Spleen (tissue), 11 donors: Measurements from ENCODE around the gene GMEB2. TPM values are rescaled to one million over a fixed set of nuclear protein-coding genes. Genes with fewer than 3 reads are reported as not detected.

Source experiments
- DNase-seq: peaks from one replicate; pipeline ENCODE4 v3.0.0-alpha.2; 2020
- H3K27ac ChIP-seq, 8 donors: fragments of 200-600 bp; sonication (generic) in 7 of 8; 1 replicate in 4 of 8; 2 replicates in 4 of 8; pipeline versions ENCODE4 v1.5.0 to v1.8.0; 2016 to 2021; ENCODE audit warnings: inconsistent platforms in 4 of 8, mild to moderate bottlenecking in 4 of 8, moderate library complexity in 1 of 8
- H3K27me3 ChIP-seq, 7 donors: fragments of 200-600 bp; sonication (generic) in 6 of 7; replicated peaks in 1 of 7; 1 replicate in 4 of 7; 2 replicates in 3 of 7; pipeline versions ENCODE4 v1.5.0 to v1.8.0; 2016 to 2021; ENCODE audit warnings: inconsistent platforms in 3 of 7, mild to moderate bottlenecking in 1 of 7
- H3K36me3 ChIP-seq, 6 donors: fragments of 200-600 bp; sonication (generic) in 5 of 6; 1 replicate in 4 of 6; 2 replicates in 2 of 6; pipeline versions ENCODE4 v1.5.0 to v1.8.0; 2016 to 2021; ENCODE audit warnings: inconsistent platforms in 2 of 6
- H3K4me1 ChIP-seq, 6 donors: fragments of 200-600 bp; sonication (generic) in 5 of 6; 1 replicate in 3 of 6; 2 replicates in 3 of 6; pipeline versions ENCODE4 v1.5.0 to v1.8.0; 2016 to 2021; ENCODE audit warnings: inconsistent platforms in 3 of 6
- H3K4me3 ChIP-seq, 8 donors: fragments of 200-600 bp; sonication (generic) in 7 of 8; 1 replicate in 4 of 8; 2 replicates in 4 of 8; pipeline versions ENCODE4 v1.5.0 to v1.8.0; 2016 to 2021; ENCODE audit warnings: inconsistent platforms in 4 of 8, mild to moderate bottlenecking in 4 of 8, moderate library complexity in 2 of 8
- H3K9me3 ChIP-seq, 8 donors: fragments of 200-600 bp; sonication (generic) in 7 of 8; 1 replicate in 4 of 8; 2 replicates in 4 of 8; pipeline versions ENCODE4 v1.5.0 to v1.8.0; 2016 to 2021; ENCODE audit warnings: inconsistent platforms in 4 of 8
- CTCF ChIP-seq, 11 experiments: fragments of 200-600 bp in 7 of 11; fragments of 450-650 bp in 4 of 11; sonication (generic) in 4 of 11; IDR thresholded peaks in 8 of 11; conservative IDR thresholded peaks in 3 of 11; 1 replicate in 7 of 11; 2 replicates in 4 of 11; pipeline versions ENCODE4 v1.4.0 to v1.8.0; 2016 to 2021; ENCODE audit warnings: antibody characterized with exemption in 11 of 11, inconsistent platforms in 4 of 11, mild to moderate bottlenecking in 1 of 11
- POLR2A ChIP-seq, 3 donors: fragments of 450-650 bp; IDR thresholded peaks; one replicate each; pipeline ENCODE4 v1.5.1; 2017; ENCODE audit warnings: antibody characterized with exemption in 3 of 3, mild to moderate bottlenecking in 1 of 3
- POLR2AphosphoS5 ChIP-seq, 3 donors: sonication (generic); formaldehyde crosslinking; IDR thresholded peaks; one replicate each; pipeline ENCODE4 v1.5.1; 2017; ENCODE audit warnings: antibody characterized with exemption in 3 of 3
- WGBS, 5 donors: extraction: QIAGEN DNeasy Blood & Tissue Kit in 3 of 5; methylation state at CpG; one replicate each; pipeline versions ENCODE4 v1.1.5 to v1.1.7; 2013 to 2018; 5-methylcytosine and 5-hydroxymethylcytosine counted together
- intact Hi-C: fragments of 100-400 bp; cut with DNase I; formaldehyde crosslinking; loops from one replicate; pipeline ENCODE4 v1.15.0; 2023; ENCODE audit warnings: low total_unique reads
- polyA plus RNA-seq, 3 donors: library from polyadenylated mRNA; stranded (reverse); fragments of 200-250 nt; gene quantifications; one replicate each; pipeline ENCODE4 v1.2.1, GENCODE V29; 2013
- total RNA-seq, 7 donors: library from RNA; depleted of rRNA in 3 of 7; stranded (reverse); fragments of >200 nt in 3 of 7; fragmentation: NEBNext Ultra II Directional in 4 of 7; extraction: Animal tissue kit (Norgen Biotek cat#: 25700) in 4 of 7; gene quantifications; one replicate each; pipeline versions ENCODE4 v1.1.0 to v1.2.1, GENCODE V29; 2016 to 2021
- donor health status: healthy with polysubstance abuse.
- donor health status: DM: no; HTN: no; CAD: no; lungs with moderate emphysema.
- donor health status: DM: no; HTN: no; CAD: no.
- donor health status: Bipolar disorder and iron deficiency.
- donor health status: healthy.
- donor health status: DM: no; HTN: no; CAD: no.
- donor health status: DM: yes; HTN: yes; CAD: no.

Gene GMEB2
- total and polyA plus RNA-seq, 10 donors, result 8.6 to 15.0 (median 12.5) TPM

DNA sequence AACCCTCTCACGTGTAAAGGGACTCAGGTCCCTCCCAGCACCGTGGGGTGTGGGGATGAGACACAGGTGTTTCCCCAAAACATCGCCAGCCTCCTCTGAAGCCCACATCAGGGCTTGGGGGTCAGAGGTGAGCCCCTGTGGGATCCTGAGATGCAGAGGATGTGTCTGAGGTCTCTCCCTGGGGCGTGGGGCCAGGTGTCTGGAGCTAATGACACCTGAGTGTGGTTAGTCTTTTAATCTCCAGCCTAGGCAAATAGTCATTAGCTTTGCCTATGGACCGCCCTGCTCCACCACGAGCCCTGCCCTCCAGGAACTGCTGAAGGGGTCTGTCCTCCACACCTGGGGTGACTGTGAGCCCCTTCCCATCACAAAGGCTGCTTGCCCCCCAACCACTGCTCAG lies 81.1 kb downstream of the GMEB2 start:
- H3K27me3 ChIP-seq, result peaks cover 0 to 42% (median 4%) of the 10 kb centered on the region in 7 donors
- no peak overlapping the region for H3K4me3 ChIP-seq
- no peaks in the 10 kb centered on the region for H3K9me3 ChIP-seq
- 31 to 51% (median 46%) methylated on average over 3 to 6 of the region's 6 CpGs for WGBS, 5 donors
- no peak overlapping the region for H3K27ac ChIP-seq
- intact Hi-C loops, result no loop called here
- peaks cover 5 to 82% (median 56%) of the 10 kb centered on the region in 6 donors for H3K4me1 ChIP-seq
- TF ChIP-seq POLR2A (IDR thresholded peaks at IDR 0.05) (no peak), POLR2AphosphoS5 (IDR thresholded peaks at IDR 0.05) (no peak)
- DNase-seq, result no peak
- no peaks in the 10 kb centered on the region for H3K36me3 ChIP-seq

DNA sequence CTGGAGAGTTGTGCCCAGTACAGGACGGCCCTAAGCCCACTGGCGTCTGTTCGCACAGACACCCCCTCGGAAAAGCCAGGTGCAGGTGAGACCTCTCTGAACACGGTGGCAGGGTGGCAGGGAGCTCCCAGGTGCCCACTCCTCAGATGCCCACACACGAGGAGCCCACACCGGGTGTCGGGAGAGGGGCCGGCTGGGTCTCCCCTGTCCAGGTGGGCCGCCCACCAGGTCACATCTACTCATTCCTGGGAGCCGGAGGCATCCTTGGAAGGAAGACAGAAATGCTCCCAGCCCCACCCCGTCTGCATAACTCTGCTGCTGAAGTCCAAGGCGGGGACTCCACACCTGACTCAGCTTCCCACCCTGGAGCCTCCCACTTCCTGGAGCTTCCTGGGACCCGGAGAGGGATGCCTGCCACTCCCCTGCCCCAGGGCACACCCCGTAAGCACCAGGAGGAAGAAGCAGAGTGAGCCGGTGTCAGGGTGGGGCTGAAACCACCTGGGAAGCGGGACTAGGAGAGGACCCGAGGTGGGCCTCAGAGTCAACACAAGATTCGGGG lies 81.9 kb downstream of the GMEB2 start:
- no peak for TF ChIP-seq CTCF (IDR thresholded peaks at IDR 0.05 in 8 of 11, conservative IDR thresholded peaks at IDR 0.05 in 3 of 11)
- TF ChIP-seq POLR2A (IDR thresholded peaks at IDR 0.05), result no peak
- no peak for TF ChIP-seq POLR2AphosphoS5 (IDR thresholded peaks at IDR 0.05)
- Histone ChIP-seq H3K36me3 (no peaks in the 10 kb centered on the region), H3K27ac (no peak overlapping the region), H3K4me1 (peaks cover 5 to 87% (median 56%) of the 10 kb centered on the region in 6 donors), H3K9me3 (no peaks in the 10 kb centered on the region), H3K4me3 (no peak overlapping the region), H3K27me3 (peaks cover 0 to 40% (median 4%) of the 10 kb centered on the region in 7 donors)
- WGBS, 5 donors, result 63 to 80% (median 74%) methylated on average over 7 to 19 of the region's 19 CpGs
- no peak for DNase-seq
- intact Hi-C loops, result no loop called here

DNA sequence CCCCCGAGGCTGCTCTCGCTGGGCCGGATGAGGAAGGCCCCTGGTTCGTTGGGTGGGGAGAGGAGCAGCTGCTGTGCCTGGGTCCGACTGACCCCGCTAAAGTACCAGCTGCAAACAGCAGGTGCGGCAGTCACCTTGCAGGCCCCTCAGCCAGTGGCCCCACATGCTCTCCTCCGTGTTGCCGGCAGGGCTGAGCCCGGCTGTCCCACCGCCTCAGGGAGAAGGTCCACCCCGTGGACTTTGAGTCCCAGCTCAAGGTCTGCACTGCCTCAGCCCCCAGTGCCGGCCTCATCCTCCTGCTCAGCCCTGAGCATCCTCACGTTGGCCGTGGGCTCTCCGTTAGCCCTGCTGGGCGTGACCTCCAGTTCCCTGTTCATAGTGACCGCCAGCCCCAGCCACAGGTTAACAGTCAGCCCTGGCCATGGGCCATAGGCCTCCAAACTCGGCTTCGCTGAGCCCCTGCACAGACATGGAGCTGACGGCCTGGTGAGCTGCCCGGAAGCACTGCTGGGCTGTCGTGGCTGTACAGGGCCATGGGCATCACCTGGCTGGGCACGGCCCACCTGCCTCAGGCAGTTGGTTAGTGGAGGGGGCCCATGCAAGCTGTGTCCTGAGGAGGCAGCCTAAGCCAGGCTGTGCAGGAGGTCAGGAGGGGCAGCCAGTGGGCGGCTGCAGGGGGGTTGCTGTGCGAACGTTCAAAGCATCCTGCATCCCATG lies 82.5 kb downstream of the GMEB2 start:
- intact Hi-C loops, result no loop called here
- Histone ChIP-seq H3K27ac (no peak overlapping the region), H3K4me1 (peaks cover 5 to 90% (median 59%) of the 10 kb centered on the region in 6 donors), H3K9me3 (no peaks in the 10 kb centered on the region), H3K36me3 (no peaks in the 10 kb centered on the region), H3K27me3 (peaks cover 0 to 34% (median 4%) of the 10 kb centered on the region in 7 donors), H3K4me3 (no peak overlapping the region)
- WGBS, 5 donors, result 63 to 85% (median 80%) methylated on average over 17 to 27 of the region's 27 CpGs
- TF ChIP-seq POLR2A (IDR thresholded peaks at IDR 0.05) (no peak), CTCF (IDR thresholded peaks at IDR 0.05 in 8 of 11, conservative IDR thresholded peaks at IDR 0.05 in 3 of 11) (no peak), POLR2AphosphoS5 (IDR thresholded peaks at IDR 0.05) (no peak)
- no peak for DNase-seq

DNA sequence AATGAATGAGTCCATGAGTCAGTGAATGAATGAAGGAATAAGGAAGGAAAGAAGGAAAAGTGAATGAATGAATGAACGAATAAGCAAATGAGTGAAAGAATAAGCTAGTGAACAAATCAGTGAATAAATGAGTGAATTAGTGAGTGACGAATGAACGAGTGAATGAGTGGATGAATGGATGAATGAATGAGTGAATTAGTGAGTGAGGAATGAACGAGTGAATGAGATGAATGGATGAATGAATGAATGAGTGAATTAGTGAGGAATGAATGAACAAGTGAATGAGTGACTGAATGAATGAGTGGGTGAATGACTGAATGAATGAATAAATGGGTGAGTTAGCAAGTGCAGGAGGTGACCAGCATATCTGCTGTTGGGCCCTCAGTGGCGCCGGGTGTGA lies 83.2 kb downstream of the GMEB2 start:
- Histone ChIP-seq H3K4me3 (no peak overlapping the region), H3K27ac (no peak overlapping the region), H3K27me3 (peaks cover 0 to 27% (median 3%) of the 10 kb centered on the region in 7 donors), H3K4me1 (peaks cover 11 to 95% (median 64%) of the 10 kb centered on the region in 6 donors), H3K9me3 (no peaks in the 10 kb centered on the region), H3K36me3 (no peaks in the 10 kb centered on the region)
- 82 to 93% (median 87%) methylated on average over 6 of the region's 6 CpGs for WGBS, 5 donors
- no peak for DNase-seq
- intact Hi-C loops, result no loop called here
- TF ChIP-seq POLR2AphosphoS5 (IDR thresholded peaks at IDR 0.05), result no peak

DNA sequence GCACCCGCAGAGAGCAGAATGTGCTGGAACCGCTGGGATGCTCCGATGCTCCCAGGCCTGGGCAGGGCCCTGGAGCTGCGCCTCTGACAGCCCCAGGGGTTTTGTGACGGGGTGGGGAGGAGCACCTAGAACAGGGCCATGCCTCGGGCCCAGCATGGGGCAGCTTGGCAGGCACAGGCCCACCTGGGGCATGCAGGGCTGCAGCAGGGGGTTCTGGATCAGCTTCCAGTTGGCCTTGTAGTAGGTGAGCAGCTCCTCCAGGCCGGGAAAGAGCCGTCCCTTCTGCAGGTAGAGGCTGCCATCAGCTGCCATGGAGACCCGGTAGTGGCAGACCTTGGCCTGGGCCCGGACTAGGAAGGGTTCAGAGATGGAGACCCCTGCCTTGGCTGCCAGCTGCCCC lies 83.8 kb downstream of the GMEB2 start:
- Histone ChIP-seq H3K9me3 (no peaks in the 10 kb centered on the region), H3K36me3 (no peaks in the 10 kb centered on the region), H3K27me3 (peaks cover 0 to 21% (median 0%) of the 10 kb centered on the region in 7 donors), H3K27ac (peak overlapping the region in 5 of 8 donors; percentile 69 to 88 (median 84)), H3K4me1 (peaks cover 13 to 95% (median 67%) of the 10 kb centered on the region in 6 donors), H3K4me3 (peak overlapping the region in 1 of 8 donors; percentile 43)
- WGBS, 5 donors, result 77 to 88% (median 82%) methylated on average over 3 to 10 of the region's 10 CpGs
- TF ChIP-seq POLR2A (IDR thresholded peaks at IDR 0.05) (no peak), CTCF (IDR thresholded peaks at IDR 0.05 in 8 of 11, conservative IDR thresholded peaks at IDR 0.05 in 3 of 11) (no peak), POLR2AphosphoS5 (IDR thresholded peaks at IDR 0.05) (no peak)
- DNase-seq, result no peak
- intact Hi-C loops, result no loop called here
